HCT116 (cell line): ENCODE data around the gene SENP1. TPM values are rescaled to one million over a fixed set of nuclear protein-coding genes. Genes with fewer than 3 reads are reported as not detected.

Source experiments
- ATAC-seq: fragments of 200-7000 bp; cut with Tn5 transposase; 2 replicates; pipeline ENCODE4 v1.9.1; 2020; ENCODE audit warnings: mild to moderate bottlenecking, moderate library complexity
- BruUV-seq: library from RNA; stranded (reverse); fragments of 400-500 nt; replicated peaks from 2 replicates; lab custom pipeline; 2021; lab: Mats Ljungman, UMichigan
- CTCF ChIA-PET: fragments of 300-600 bp; sonication (Branson Sonifier 250); formaldehyde crosslinking; loops from one replicate; lab custom pipeline; 2021; ENCODE audit warnings: antibody characterized with exemption; lab: Charles Lee
- POLR2A ChIA-PET: fragments of 300-600, 350-600 bp; sonication (Branson Sonifier 250); formaldehyde crosslinking; loops from one replicate; lab custom pipeline; 2021; ENCODE audit warnings: antibody characterized with exemption; lab: Charles Lee
- RAD21 ChIA-PET, 2 experiments: fragments of 300-600 bp; sonication (Branson Sonifier 250); formaldehyde crosslinking; loops; one replicate each; lab custom pipeline; 2023; ENCODE audit warnings: low total read pairs in 2 of 2; ENCODE audit not compliant: uncharacterized antibody in 2 of 2, unreplicated experiment in 2 of 2, low non-redundant PET in 1 of 2; lab: Charles Lee
- DNase-seq: peaks from one replicate; pipeline ENCODE4 v3.0.0-alpha.2; 2010; ENCODE audit warnings: low read depth, low spot score
- H2AFZ ChIP-seq: fragments of 200-600 bp; shearing (Covaris generic), sonication (generic); 2 replicates; pipeline ENCODE4 v1.6.1; 2017; ENCODE audit warnings: low read depth, mixed run types, mixed read lengths, antibody characterized with exemption, low read length; ENCODE audit not compliant: poor library complexity, severe bottlenecking
- H3K27ac ChIP-seq: 2 replicates; pipeline ENCODE4 v1.5.1; 2012; ENCODE audit warnings: low read depth, low read length
- H3K27me3 ChIP-seq: fragments of 200-600 bp; sonication (generic); 2 replicates; pipeline ENCODE4 v1.6.1; 2016; ENCODE audit warnings: mixed run types, low read length, mixed read lengths; ENCODE audit not compliant: insufficient read depth
- H3K36me3 ChIP-seq, 2 experiments: fragments of 200-500 bp in 1 of 2; fragments of 200-600 bp in 1 of 2; sonication (Bioruptor generic) in 1 of 2; sonication (generic) in 1 of 2; 2 replicates each; pipeline versions ENCODE4 v1.5.1 to v1.6.1; 2014 to 2016; ENCODE audit warnings: low read length in 2 of 2, inconsistent platforms in 1 of 2, mixed read lengths in 1 of 2, mixed run types in 1 of 2; ENCODE audit not compliant: insufficient read depth in 2 of 2, control insufficient read depth in 1 of 2
- H3K4me1 ChIP-seq, 2 experiments: fragments of 200-600 bp in 1 of 2; sonication (generic) in 1 of 2; 2 replicates each; pipeline versions ENCODE4 v1.5.1 to v1.6.1; 2012 to 2017; ENCODE audit warnings: low read length in 2 of 2, inconsistent platforms in 1 of 2, mild to moderate bottlenecking in 1 of 2, mixed read lengths in 1 of 2, mixed run types in 1 of 2, moderate library complexity in 1 of 2; ENCODE audit not compliant: insufficient read depth in 2 of 2, control insufficient read depth in 1 of 2
- H3K4me2 ChIP-seq: fragments of 200-600 bp; sonication (generic); 2 replicates; pipeline ENCODE4 v1.6.1; 2017; ENCODE audit warnings: mixed run types, low read length, mixed read lengths
- H3K4me3 ChIP-seq, 2 experiments: fragments of 200-600 bp in 1 of 2; sonication (generic) in 1 of 2; replicated peaks in 1 of 2; 2 replicates each; pipeline ENCODE4 v1.5.1; 2011 to 2016; ENCODE audit warnings: low read length in 2 of 2, control low read depth in 1 of 2, low read depth in 1 of 2, mild to moderate bottlenecking in 1 of 2, mixed read lengths in 1 of 2, mixed run types in 1 of 2
- H3K79me2 ChIP-seq: fragments of 200-600 bp; sonication (generic); 2 replicates; pipeline ENCODE4 v1.6.1; 2017; ENCODE audit warnings: mild to moderate bottlenecking, mixed run types, low read length, moderate library complexity, mixed read lengths; ENCODE audit not compliant: insufficient read depth
- H3K9ac ChIP-seq: fragments of 200-600 bp; sonication (generic); 2 replicates; pipeline ENCODE4 v1.6.1; 2016; ENCODE audit warnings: low read length, mixed read lengths
- H3K9me2 ChIP-seq: fragments of 200-600 bp; sonication (generic), shearing (Covaris generic); 2 replicates; pipeline ENCODE4 v1.6.1; 2017; ENCODE audit warnings: mixed run types, mild to moderate bottlenecking, moderate library complexity; ENCODE audit not compliant: insufficient read depth
- H3K9me3 ChIP-seq, 2 experiments: fragments of 200-500 bp in 1 of 2; fragments of 200-600 bp in 1 of 2; sonication (Bioruptor generic) in 1 of 2; sonication (generic) in 1 of 2; 2 replicates each; pipeline ENCODE4 v1.6.1; 2014 to 2017; ENCODE audit warnings: low read length in 2 of 2, mixed read lengths in 2 of 2, inconsistent platforms in 1 of 2, low read depth in 1 of 2, mild to moderate bottlenecking in 1 of 2, mixed run types in 1 of 2, moderate library complexity in 1 of 2; ENCODE audit not compliant: control insufficient read depth in 1 of 2, insufficient read depth in 1 of 2
- H4K20me1 ChIP-seq: fragments of 200-600 bp; sonication (generic), shearing (Covaris generic); 2 replicates; pipeline ENCODE4 v1.6.1; 2017; ENCODE audit warnings: mixed run types, mild to moderate bottlenecking, moderate library complexity; ENCODE audit not compliant: insufficient read depth
- ATF3 ChIP-seq: IDR thresholded peaks from 2 replicates; pipeline ENCODE4 v1.6.1; 2012
- CEBPB ChIP-seq: IDR thresholded peaks from 2 replicates; pipeline ENCODE4 v1.6.1; 2012; ENCODE audit warnings: low read depth
- EGR1 ChIP-seq: IDR thresholded peaks from 2 replicates; pipeline ENCODE4 v1.6.1; 2012; ENCODE audit warnings: low read depth
- ELF1 ChIP-seq: IDR thresholded peaks from 2 replicates; pipeline ENCODE4 v1.6.1; 2012; ENCODE audit warnings: low read depth, borderline replicate concordance
- FOSL1 ChIP-seq: IDR thresholded peaks from 2 replicates; pipeline ENCODE4 v1.6.1; 2012; ENCODE audit warnings: low read depth
- MAX ChIP-seq: IDR thresholded peaks from 2 replicates; pipeline ENCODE4 v1.6.1; 2012
- REST ChIP-seq: IDR thresholded peaks from 2 replicates; pipeline ENCODE4 v1.6.1; 2012; ENCODE audit warnings: low read depth
- SRF ChIP-seq: IDR thresholded peaks from 2 replicates; pipeline ENCODE4 v1.6.1; 2012; ENCODE audit warnings: low read depth
- TCF7L2 ChIP-seq: IDR thresholded peaks from 2 replicates; pipeline ENCODE4 v1.7.0; 2011; ENCODE audit warnings: borderline replicate concordance, inconsistent platforms; ENCODE audit not compliant: insufficient read depth, insufficient read length; ENCODE audit errors: extremely low read depth
- ZFX ChIP-seq: fragments of 450-650 bp; IDR thresholded peaks from 2 replicates; pipeline ENCODE4 v1.6.1; 2017
- intact Hi-C: fragments of 100-400 bp; cut with micrococcal nuclease; formaldehyde crosslinking; loops from 2 replicates; pipeline ENCODE4 v1.10.0; 2022
- total RNA-seq: library from RNA; stranded (reverse); gene quantifications from one replicate; pipeline ENCODE4 v1.2.1, GENCODE V29; 2021; ENCODE audit not compliant: unreplicated experiment

SENP1 gene
- total RNA-seq, 1 experiment from 2014 or later, result 17.7 TPM

DNA sequence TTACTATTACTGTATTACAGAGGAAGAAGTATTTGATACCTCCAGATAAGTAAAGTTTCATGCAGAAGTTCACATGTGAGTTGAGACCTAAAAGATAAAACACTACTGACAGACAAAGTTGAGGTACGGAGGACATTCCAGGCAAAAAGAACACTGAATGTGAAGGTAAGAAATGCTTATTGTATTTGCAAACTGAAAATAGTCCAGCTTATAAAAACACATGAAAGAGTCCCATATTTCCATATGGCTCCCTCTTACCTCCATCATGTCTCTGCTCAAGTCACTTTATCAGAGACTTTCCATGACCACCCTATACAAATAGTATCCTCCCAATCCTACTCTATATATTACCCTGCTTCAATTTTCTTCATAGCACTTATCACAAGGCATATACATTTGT is 35.8 kb downstream of the SENP1 start:
- no TSS peak for BruUV-seq
- no peak overlapping the region for H3K4me3 ChIP-seq
- H3K79me2 ChIP-seq, result no peaks in the 10 kb centered on the region
- peaks cover 19 to 39% of the 10 kb centered on the region in 2 experiments for H3K36me3 ChIP-seq
- ChIA-PET RAD21 (no interaction called here), POLR2A (no interaction called here), CTCF (no interaction called here)
- DNase-seq, result no peak
- H3K9ac ChIP-seq, result no peak overlapping the region
- H3K9me3 ChIP-seq, result no peaks in the 10 kb centered on the region
- no peaks in the 10 kb centered on the region for H3K9me2 ChIP-seq
- H3K4me1 ChIP-seq, result no peaks in the 10 kb centered on the region
- H3K4me2 ChIP-seq, result no peak overlapping the region
- no peaks in the 10 kb centered on the region for H3K27me3 ChIP-seq
- intact Hi-C loops, result no loop called here
- H2AFZ ChIP-seq, result no peak overlapping the region
- no peak for ATAC-seq
- TF ChIP-seq FOSL1 (no peak), SRF (no peak), REST (no peak), ELF1 (no peak), ZFX (no peak), MAX (no peak), ATF3 (no peak), CEBPB (no peak), EGR1 (no peak), TCF7L2 (no peak)
- H4K20me1 ChIP-seq, result no peaks in the 10 kb centered on the region
- H3K27ac ChIP-seq, result no peak overlapping the region
